B cell (primary cell): Measurements from ENCODE around the gene XPO4.
"Not testable (repeated sequence)": the region's sequence is repeated elsewhere in the genome, so short reads cannot be mapped to it uniquely, and the experiment has no call there.

Source experiments
- EZH2 ChIP-seq: IDR thresholded peaks from 2 replicates; pipeline ENCODE4 v1.6.1; 2012; ENCODE audit warnings: borderline replicate concordance, low read depth, mild to moderate bottlenecking, moderate library complexity, low read length; ENCODE audit not compliant: insufficient read depth, poor library complexity, severe bottlenecking
- TF ChIP-seq, protein P1 (sequence below): fragments of 200-600 bp; IDR thresholded peaks from one replicate; pipeline ENCODE4 v1.8.0; 2022; ENCODE audit warnings: antibody characterized with exemption, mild to moderate bottlenecking

DNA sequence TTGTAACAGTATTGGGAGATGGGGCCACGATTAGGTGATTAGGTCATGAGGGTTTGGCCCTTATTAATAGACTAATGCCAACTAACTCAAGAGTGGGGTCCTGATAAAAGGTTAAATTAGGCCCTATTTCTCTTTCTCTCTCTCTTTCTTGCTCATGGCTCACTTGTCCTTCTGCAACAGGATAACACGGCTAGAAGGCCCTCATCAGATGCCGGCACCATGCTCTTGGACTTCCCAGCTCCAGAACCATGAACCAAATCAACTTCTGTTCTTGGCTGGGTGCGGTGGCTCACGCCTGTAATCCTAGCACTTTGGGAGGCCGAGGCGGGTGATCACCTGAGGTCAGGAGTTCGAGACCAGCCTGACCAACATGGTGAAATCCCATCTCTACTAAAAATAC, 28.1 kb downstream of the XPO4 start:
- TF ChIP-seq, protein P1, sequence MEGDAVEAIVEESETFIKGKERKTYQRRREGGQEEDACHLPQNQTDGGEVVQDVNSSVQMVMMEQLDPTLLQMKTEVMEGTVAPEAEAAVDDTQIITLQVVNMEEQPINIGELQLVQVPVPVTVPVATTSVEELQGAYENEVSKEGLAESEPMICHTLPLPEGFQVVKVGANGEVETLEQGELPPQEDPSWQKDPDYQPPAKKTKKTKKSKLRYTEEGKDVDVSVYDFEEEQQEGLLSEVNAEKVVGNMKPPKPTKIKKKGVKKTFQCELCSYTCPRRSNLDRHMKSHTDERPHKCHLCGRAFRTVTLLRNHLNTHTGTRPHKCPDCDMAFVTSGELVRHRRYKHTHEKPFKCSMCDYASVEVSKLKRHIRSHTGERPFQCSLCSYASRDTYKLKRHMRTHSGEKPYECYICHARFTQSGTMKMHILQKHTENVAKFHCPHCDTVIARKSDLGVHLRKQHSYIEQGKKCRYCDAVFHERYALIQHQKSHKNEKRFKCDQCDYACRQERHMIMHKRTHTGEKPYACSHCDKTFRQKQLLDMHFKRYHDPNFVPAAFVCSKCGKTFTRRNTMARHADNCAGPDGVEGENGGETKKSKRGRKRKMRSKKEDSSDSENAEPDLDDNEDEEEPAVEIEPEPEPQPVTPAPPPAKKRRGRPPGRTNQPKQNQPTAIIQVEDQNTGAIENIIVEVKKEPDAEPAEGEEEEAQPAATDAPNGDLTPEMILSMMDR = not testable (repeated sequence)
- not testable (repeated sequence) for TF ChIP-seq EZH2
